T47D (cell line): ENCODE measurements around the gene POLR1A.

Source experiments
- DNase-seq, 2 experiments: peaks; one replicate each; pipeline versions ENCODE4 v3.0.0 to v3.0.0-alpha.2; 2011 to 2012; ENCODE audit warnings: low read depth in 1 of 2, low spot score in 1 of 2
- JUND ChIP-seq: IDR thresholded peaks from 2 replicates; pipeline ENCODE4 v1.6.1; 2012; ENCODE audit warnings: low read depth
- in situ Hi-C: cut with HindIII; loops from 2 replicates; pipeline ENCODE4 v1.10.0; 2016; ENCODE audit warnings: low sequenced_read_pairs, low pct_unique_long_range_greater_than_20kb

POLR1A gene

DNA sequence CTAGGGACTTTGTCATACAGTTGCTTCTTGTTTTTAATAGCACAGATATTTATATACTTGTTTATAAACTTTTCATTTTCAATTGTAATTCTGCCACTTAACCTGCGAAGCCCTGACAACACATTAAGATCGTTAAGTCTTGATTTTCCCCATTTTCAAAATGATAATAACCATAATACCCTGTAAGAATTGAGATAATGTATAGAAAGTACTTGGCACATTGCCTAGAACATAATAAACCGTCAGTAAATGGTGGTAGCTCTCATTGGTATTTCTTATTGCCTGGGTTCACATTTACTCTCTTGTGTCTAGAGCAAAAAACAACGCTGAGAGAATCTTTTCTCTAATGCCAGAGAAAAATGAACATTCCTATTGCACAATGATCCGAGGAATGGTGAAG is 19.0 kb upstream of the POLR1A start:
- no peak for TF ChIP-seq JUND
- DNase-seq: no peak
- in situ Hi-C loops: no loop called here

DNA sequence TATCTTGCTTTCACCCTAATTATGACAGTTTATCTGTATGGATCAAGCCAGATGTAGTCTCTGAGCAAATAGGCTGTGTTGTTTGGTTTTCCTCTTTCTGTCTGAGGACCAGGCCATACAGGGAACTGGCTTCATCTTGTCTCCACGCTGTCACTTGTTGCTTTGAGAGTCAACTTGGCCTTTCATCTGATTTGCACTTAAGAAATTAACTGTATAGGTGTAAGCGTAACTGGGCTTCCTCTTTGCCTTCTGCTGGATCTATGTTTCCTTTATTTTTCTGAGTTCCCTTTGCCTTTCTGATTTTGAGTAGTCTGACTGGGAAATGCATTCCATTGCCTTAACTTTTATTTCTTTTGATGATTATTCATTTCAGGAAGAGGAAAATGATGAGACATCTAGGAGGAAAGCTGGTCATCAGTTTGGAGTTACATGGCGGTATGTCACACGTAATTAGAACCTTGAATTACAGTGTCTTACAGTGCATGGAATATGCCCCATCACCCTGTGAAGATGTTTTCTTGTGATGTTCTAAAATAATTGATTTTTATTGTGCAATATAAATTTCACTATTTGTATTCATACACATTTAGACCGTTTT is 17.7 kb upstream of the POLR1A start:
- in situ Hi-C loops: no loop called here
- no peak for TF ChIP-seq JUND
- DNase-seq: no peak

DNA sequence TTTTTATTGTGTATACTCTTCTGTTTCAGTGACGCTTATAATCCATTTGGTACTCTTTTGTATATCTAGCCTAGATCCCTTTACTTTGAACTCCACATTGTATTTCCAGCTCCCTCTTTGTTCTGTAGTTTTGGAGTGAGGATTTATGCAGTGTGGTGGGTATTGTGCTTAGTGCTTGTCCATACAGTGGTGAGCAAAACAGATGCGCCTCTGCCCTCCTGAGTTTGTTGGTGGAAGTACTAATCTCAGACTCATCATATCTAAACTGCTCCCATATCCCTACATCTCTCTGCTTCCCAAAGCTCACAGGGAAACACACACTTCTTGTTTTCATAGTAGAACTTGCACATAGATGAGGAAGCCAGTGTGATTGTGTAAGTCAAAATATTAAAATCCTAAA is 12.4 kb upstream of the POLR1A start:
- in situ Hi-C loops: no loop called here
- DNase-seq: no peak
- no peak for TF ChIP-seq JUND

DNA sequence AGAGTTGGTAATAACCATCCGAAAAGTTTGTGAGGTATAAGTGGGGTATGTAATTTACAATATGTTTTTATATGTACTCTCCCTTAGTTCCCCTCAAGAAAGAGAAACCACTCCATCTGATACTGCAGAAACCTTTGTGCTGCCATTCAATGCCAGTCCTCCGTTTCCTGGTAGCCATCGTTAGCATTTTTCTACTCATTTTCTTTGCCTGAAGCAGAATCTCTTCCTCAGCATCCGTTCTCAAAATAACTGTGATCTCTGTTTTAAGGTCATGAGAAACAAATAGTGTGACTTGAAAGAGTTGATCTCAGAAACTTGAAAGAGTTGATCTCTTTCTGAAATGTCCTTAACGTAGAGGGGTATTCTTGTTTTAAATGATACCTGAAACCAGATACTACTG is 1.3 kb upstream of the POLR1A start:
- in situ Hi-C loops: no loop called here
- no peak for DNase-seq
- TF ChIP-seq JUND: no peak

DNA sequence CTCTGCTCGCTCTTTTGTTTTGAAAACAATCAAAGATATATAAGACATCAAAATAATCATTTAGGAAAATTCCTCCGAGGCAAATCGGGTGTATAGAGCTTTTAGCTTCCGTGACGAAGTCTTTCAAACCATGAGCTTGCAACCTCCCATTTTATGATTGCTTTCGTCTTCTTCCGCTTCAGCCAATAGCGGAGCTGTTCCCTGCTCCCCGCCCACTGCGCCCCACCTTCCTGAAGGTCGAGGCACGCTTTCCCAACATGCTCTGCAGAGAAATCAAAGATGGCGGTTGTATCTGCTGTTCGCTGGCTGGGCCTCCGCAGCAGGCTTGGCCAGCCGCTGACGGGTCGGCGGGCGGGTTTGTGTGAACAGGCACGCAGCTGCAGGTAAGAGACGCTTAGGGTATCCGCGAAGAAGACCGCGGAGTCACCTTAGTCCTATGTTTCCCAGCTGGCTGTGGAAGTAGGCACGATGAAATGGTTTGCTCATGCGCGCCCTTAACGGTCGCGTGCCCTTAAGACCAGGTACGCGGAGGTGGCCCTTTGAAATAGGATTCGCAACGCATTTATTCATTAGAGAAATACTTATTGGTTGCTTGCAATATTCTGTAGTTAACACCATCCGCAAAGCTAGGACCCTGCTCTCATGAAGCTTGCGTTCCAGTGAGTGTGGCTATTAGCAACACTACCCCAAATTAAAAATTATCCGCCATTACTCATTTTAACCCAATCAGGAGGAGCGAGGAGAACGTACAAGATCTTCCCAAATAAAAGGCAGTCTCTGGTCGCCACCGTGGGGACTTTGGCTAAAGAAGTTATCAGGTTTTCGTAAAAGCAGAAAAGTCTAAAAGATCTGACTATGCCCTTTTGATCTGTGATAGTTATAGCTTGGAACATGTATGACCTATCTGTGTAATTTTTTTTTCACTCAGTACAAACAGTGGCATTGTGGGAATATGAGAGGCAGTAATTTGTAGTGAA is 571 bp upstream of the POLR1A start, which contains the start of gene PTCD3:
Gene PTCD3 (plus strand): TSS at position 267 of the 977 bp plus-strand sequence. CDS start 13 bp downstream, at position 280.
- peak; percentile 39 to 94 for DNase-seq
- in situ Hi-C loops: no loop called here
- no peak for TF ChIP-seq JUND

DNA sequence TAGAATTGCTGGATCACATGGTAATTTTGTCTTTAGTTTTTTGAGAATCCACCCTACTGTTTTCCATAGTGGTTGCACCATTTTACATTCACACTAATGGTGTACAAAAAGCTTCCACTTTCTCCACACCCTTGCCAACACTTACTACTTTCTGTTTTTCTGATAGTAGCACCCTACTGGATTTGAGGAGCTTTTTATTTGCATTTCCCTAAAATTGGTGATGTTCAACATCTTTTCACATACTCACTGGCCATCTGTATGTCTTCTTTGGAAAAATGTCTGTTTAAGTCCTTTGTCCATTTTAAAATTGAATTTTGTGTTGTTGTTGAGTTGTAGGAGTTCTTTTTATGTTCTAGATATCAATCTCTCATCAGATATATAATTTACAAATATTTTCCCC is 3.5 kb downstream of the POLR1A start:
- DNase-seq: no peak
- in situ Hi-C loops: no loop called here

DNA sequence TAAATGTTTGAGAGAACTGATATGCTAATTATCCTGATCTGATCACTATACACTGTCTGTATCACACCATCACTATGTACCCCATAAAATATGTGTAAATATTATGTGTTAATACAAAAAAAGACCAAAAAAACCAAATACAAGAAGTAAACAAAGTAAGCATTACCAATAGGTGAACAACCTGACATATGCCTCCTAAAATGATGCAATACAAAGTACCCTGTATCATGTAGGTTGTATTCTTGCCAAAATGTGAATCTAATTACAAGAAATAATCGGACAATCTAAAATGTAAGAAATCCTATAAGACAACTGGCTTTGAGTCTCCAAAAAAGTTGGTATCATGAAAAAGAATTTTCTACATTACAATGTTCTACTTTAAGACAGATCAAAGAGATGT is 7.8 kb downstream of the POLR1A start:
- no peak for DNase-seq
- TF ChIP-seq JUND: no peak
- in situ Hi-C loops: no loop called here

More for the DNA sequence above, 3.5 kb downstream of the POLR1A start:
- TF ChIP-seq JUND: no peak

DNA sequence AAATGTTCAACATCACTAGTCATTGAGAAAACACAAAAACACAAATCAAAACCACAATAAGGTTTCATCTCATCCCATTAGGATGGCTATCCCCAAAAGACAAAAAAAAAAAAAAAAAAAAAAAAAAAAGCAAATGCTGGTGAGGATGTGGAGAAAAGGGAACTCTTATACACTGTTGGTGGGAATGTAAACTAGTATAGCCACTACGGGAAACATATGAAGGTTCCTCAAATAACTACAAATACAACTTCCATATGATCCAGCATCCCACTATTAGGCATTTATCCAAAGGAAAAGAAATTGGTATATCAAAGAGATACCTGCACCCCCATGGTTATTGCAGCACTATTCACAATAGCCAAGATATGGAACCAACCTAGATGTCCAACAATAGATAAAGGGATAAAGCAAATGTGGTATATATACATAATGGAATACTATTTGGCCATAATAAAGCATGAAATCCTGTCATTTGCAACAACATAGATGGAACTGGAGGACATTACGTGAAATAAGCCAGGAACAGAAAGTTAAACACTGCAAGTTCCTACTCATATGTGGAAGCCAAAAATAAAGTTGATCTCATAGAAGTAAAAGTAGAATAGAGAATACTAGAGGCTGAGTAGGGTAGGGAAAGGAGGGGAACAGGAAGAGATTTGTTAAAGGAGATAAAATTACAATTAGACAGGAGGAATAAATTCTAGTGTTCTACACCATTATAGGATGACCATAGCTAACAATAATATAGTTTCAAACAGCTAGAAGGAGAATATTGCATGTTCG is 8.4 kb downstream of the POLR1A start:
- in situ Hi-C loops: no loop called here
- DNase-seq: no peak
- TF ChIP-seq JUND: no peak

DNA sequence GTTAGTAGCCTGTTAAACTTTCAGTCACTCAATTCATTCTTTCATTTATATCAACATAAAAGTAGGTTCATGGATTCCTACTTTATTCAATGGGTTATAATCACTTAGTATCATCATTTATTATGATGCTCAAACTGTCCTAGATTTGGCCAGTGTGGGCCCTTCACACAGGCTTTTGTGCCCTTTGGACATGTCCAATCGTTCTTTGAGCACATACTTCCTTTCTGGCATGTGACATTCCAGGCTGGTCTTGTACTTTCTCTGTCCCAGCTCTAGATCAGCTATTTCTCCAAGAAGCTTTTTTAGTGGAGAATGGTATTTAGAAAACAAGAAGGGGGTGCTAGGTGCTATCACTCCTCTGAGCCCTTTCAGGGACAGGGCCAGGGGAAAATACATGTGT is 11.5 kb downstream of the POLR1A start:
- no peak for DNase-seq
- TF ChIP-seq JUND: no peak
- in situ Hi-C loops: no loop called here

DNA sequence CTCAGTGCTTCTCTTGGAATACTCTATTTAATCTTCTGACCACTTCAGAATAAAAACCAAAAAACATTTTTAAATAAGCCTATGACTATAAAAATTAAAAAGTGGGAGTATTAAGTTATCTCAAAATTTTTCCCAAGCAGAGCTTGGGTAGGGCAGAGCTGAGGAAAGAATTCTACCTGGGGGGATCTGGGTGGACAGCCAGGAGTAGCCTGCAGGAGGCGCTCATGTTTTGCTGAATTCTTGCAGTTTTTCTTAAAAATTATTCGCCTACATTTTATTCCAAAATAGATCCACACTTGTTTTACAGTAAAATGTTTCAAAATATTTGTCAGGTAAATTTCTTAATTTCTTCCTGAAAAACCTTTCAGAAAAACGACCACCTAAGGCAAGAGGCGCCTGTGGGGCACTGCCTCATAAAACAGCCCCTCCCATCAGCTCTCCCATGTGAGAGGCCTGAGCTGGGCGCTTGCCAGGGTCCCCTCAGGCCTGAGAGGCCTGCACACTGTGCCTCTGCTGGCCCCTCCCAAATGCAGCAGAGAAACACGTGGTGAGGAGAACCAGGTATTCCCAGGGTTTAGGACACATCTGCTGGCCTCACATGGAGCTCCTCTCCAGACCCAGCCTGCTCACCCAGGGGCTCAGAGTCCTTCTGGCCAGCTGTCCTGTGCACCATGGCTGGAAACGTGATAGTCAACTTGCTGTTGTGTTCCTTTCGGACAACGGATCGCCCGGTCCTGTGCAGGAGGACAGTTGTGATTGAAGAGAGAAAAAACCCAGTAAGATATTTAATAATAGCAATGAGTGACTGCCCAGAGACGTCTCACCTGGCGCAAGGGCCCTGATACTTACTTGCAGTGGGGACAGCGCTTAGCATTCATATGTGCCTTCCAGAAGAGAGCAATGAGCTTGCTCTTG is 17.5 kb downstream of the POLR1A start:
- TF ChIP-seq JUND: no peak
- in situ Hi-C loops: no loop called here
- no peak for DNase-seq

DNA sequence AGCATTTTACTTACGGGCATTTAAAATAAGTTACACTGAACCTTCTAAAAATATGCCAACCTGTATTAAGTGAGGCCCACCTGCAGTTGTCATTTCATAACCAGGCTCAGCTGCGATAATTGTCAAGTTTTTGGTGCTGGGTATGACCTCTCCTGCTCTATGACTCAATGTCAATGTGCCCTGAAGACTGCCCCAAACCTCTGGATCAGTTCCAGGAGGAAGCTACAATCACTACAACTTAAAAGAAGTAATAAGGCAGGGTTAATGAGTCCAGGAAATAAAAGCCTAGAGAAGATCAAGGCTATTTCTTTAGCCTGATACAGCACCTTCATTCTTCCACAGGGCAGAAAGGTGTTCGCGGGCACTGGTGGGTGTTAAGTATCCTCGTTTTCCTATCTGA is 22.9 kb downstream of the POLR1A start:
- no peak for DNase-seq
- no peak for TF ChIP-seq JUND
- in situ Hi-C loops: no loop called here

DNA sequence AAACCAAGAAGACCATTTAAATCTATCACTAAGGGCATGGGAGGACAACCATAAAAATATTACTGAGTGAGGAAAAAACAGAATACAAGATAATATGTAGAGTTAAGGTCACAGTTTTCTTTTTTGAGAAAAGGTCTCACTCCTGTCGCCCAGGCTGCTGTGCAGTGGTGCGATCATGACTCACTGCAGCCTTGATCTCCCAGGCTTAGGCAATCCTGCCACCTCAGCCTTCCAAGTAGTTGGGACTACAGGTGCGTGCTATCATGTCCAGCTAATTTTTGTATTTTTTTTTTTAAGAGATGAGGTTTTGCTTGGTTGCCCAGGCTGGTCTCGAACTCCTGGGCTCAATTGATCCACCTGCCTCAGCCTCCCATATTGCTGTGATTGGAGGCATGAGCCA is 24.0 kb downstream of the POLR1A start:
- in situ Hi-C loops: no loop called here
- DNase-seq: no peak

More for the DNA sequence above, 24.0 kb downstream of the POLR1A start:
- no peak for TF ChIP-seq JUND
